HEK293 (cell line): ENCODE measurements around the gene PYGM.

Experiments
- CTCF ChIA-PET: fragments of 350-600 bp; formaldehyde crosslinking; extraction: SDS; loops from one replicate; lab custom pipeline; 2021; ENCODE audit warnings: antibody characterized with exemption; lab: Yijun Ruan, JAX
- POLR2A ChIA-PET: fragments of 300-600 bp; formaldehyde crosslinking; extraction: SDS; loops from one replicate; lab custom pipeline; 2020; ENCODE audit warnings: antibody characterized with exemption, inconsistent platforms; lab: Yijun Ruan, JAX
- H3K27ac ChIP-seq: fragments of 200-500 bp; sonication (Bioruptor generic); 2 replicates; pipeline ENCODE4 v1.5.1; 2014; ENCODE audit warnings: low read depth, low read length, control low read depth, inconsistent platforms; ENCODE audit errors: extremely low read depth
- H3K36me3 ChIP-seq, 2 experiments: fragments of 200-500 bp in 1 of 2; sonication (Bioruptor generic) in 1 of 2; 1 replicate in 1 of 2; 2 replicates in 1 of 2; pipeline ENCODE4 v1.5.1; 2014 to 2017; ENCODE audit warnings: inconsistent platforms in 2 of 2, low read length in 2 of 2; ENCODE audit not compliant: control insufficient read depth in 2 of 2, insufficient read depth in 1 of 2
- H3K4me1 ChIP-seq: fragments of 200-500 bp; sonication (Bioruptor generic); 2 replicates; pipeline ENCODE4 v1.5.1; 2014; ENCODE audit warnings: mild to moderate bottlenecking, low read length, inconsistent platforms; ENCODE audit not compliant: control insufficient read depth, insufficient read depth
- H3K4me3 ChIP-seq: 2 replicates; pipeline ENCODE4 v1.5.1; 2011; ENCODE audit warnings: low read depth, mild to moderate bottlenecking, control low read depth, low read length, moderate library complexity
- H3K9me3 ChIP-seq: fragments of 200-500 bp; sonication (Bioruptor generic); 2 replicates; pipeline ENCODE4 v1.5.1; 2014; ENCODE audit warnings: low read depth, low read length, inconsistent platforms; ENCODE audit not compliant: control insufficient read depth, insufficient read depth
- BCL11B ChIP-seq: fragments of 450-650 bp; formaldehyde crosslinking; IDR thresholded peaks from 2 replicates; pipeline ENCODE4 v1.5.1; 2016; ENCODE audit warnings: low read depth, missing biosample characterization, missing genetic modification characterization
- EGR2 ChIP-seq: fragments of 450-650 bp; formaldehyde crosslinking; IDR thresholded peaks from 2 replicates; pipeline ENCODE4 v1.5.1; 2016; ENCODE audit warnings: low read depth, missing biosample characterization, missing genetic modification characterization
- KLF1 ChIP-seq: fragments of 450-650 bp; formaldehyde crosslinking; IDR thresholded peaks from 2 replicates; pipeline ENCODE4 v1.5.1; 2016; ENCODE audit warnings: missing biosample characterization, missing genetic modification characterization
- RBAK ChIP-seq: fragments of 450-650 bp; formaldehyde crosslinking; IDR thresholded peaks from 2 replicates; pipeline ENCODE4 v1.5.1; 2016; ENCODE audit warnings: missing biosample characterization, missing genetic modification characterization
- ZNF10 ChIP-seq: fragments of 450-650 bp; formaldehyde crosslinking; IDR thresholded peaks from 2 replicates; pipeline ENCODE4 v1.5.1; 2017; ENCODE audit warnings: missing biosample characterization, missing genetic modification characterization
- ZNF155 ChIP-seq: fragments of 450-650 bp; formaldehyde crosslinking; IDR thresholded peaks from 2 replicates; pipeline ENCODE4 v1.5.1; 2016; ENCODE audit warnings: missing biosample characterization, missing genetic modification characterization
- ZNF175 ChIP-seq: fragments of 450-650 bp; formaldehyde crosslinking; IDR thresholded peaks from 2 replicates; pipeline ENCODE4 v1.5.1; 2016; ENCODE audit warnings: missing biosample characterization, missing genetic modification characterization
- ZNF239 ChIP-seq: fragments of 450-650 bp; formaldehyde crosslinking; IDR thresholded peaks from 2 replicates; pipeline ENCODE4 v1.5.1; 2016; ENCODE audit warnings: missing biosample characterization, missing genetic modification characterization
- ZNF324 ChIP-seq: fragments of 450-650 bp; formaldehyde crosslinking; IDR thresholded peaks from 2 replicates; pipeline ENCODE4 v1.5.1; 2016; ENCODE audit warnings: missing biosample characterization, missing genetic modification characterization
- ZNF335 ChIP-seq: fragments of 450-650 bp; formaldehyde crosslinking; conservative IDR thresholded peaks from 2 replicates; pipeline ENCODE4 v1.5.1; 2016; ENCODE audit warnings: missing biosample characterization, missing genetic modification characterization
- ZNF341 ChIP-seq: fragments of 450-650 bp; formaldehyde crosslinking; IDR thresholded peaks from 2 replicates; pipeline ENCODE4; 2016; ENCODE audit warnings: low read depth, missing biosample characterization, missing genetic modification characterization
- ZNF391 ChIP-seq: fragments of 450-650 bp; formaldehyde crosslinking; IDR thresholded peaks from 2 replicates; pipeline ENCODE4 v1.5.1; 2016; ENCODE audit warnings: low read depth, missing biosample characterization, missing genetic modification characterization, borderline replicate concordance
- ZNF433 ChIP-seq: fragments of 450-650 bp; formaldehyde crosslinking; IDR thresholded peaks from 2 replicates; pipeline ENCODE4 v1.5.1; 2016; ENCODE audit warnings: missing biosample characterization, missing genetic modification characterization, low read depth
- ZNF530 ChIP-seq: fragments of 450-650 bp; formaldehyde crosslinking; IDR thresholded peaks from 2 replicates; pipeline ENCODE4 v1.5.1; 2016; ENCODE audit warnings: low read depth, missing biosample characterization, missing genetic modification characterization
- ZNF624 ChIP-seq: fragments of 450-650 bp; formaldehyde crosslinking; IDR thresholded peaks from 2 replicates; pipeline ENCODE4 v1.5.1; 2017; ENCODE audit warnings: missing biosample characterization, missing genetic modification characterization
- ZNF677 ChIP-seq: fragments of 450-650 bp; IDR thresholded peaks from 2 replicates; pipeline ENCODE4 v1.5.0; 2018; ENCODE audit warnings: missing biosample characterization, mild to moderate bottlenecking, missing genetic modification characterization, moderate library complexity
- TF ChIP-seq, protein P1 (sequence below): fragments of 450-650 bp; formaldehyde crosslinking; IDR thresholded peaks from 2 replicates; pipeline ENCODE4 v1.5.1; 2016; ENCODE audit warnings: missing biosample characterization, missing genetic modification characterization
- TF ChIP-seq, protein P2 (sequence below): fragments of 450-650 bp; formaldehyde crosslinking; IDR thresholded peaks from 2 replicates; pipeline ENCODE4 v1.5.1; 2017; ENCODE audit warnings: missing biosample characterization, missing genetic modification characterization
- TF ChIP-seq, protein P3 (sequence below): fragments of 450-650 bp; formaldehyde crosslinking; IDR thresholded peaks from 2 replicates; pipeline ENCODE4 v1.5.1; 2016; ENCODE audit warnings: missing biosample characterization, missing genetic modification characterization
- TF ChIP-seq, protein P4 (sequence below): IDR thresholded peaks from 2 replicates; pipeline ENCODE4 v1.6.1; 2011; ENCODE audit warnings: mild to moderate bottlenecking, low read depth, low read length, borderline replicate concordance

PYGM gene

DNA sequence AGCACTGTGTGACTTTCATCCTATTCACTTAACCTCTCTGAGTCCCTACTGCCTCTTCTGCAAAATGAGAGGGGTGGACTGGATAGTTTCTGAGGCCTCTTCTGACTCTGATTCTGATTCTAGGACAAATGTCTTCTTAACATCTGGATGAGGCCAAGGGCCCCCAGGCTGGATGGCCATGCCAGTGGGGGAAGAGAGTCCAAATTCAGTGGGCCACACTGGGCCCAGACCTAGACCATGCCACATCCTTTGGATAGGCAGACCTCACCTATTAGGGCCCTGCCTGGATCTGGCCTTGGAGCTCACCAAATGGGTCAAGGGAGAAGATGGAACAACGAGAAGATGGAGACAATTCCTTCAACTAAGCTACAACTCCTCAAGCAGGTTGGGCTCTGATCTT, 61.3 kb downstream of the PYGM start:
- H3K4me3 ChIP-seq = no peak overlapping the region
- H3K4me1 ChIP-seq = no peaks in the 10 kb centered on the region
- ChIA-PET POLR2A (no interaction called here), CTCF (interaction anchor here (0.6 to 2.1 kb wide), 5 partner anchors 8 to 188 kb away, joined by 3 to 17 read pairs (median 4); no protein-coding TSS in a partner anchor)
- H3K9me3 ChIP-seq = no peaks in the 10 kb centered on the region
- no peak overlapping the region for H3K27ac ChIP-seq
- no peaks in the 10 kb centered on the region for H3K36me3 ChIP-seq
- no peak for TF ChIP-seq RBAK
- TF ChIP-seq ZNF10 (tag by site-specific recombination) = no peak
- TF ChIP-seq ZNF175 (tag by site-specific recombination) = no peak
- TF ChIP-seq, protein P1, sequence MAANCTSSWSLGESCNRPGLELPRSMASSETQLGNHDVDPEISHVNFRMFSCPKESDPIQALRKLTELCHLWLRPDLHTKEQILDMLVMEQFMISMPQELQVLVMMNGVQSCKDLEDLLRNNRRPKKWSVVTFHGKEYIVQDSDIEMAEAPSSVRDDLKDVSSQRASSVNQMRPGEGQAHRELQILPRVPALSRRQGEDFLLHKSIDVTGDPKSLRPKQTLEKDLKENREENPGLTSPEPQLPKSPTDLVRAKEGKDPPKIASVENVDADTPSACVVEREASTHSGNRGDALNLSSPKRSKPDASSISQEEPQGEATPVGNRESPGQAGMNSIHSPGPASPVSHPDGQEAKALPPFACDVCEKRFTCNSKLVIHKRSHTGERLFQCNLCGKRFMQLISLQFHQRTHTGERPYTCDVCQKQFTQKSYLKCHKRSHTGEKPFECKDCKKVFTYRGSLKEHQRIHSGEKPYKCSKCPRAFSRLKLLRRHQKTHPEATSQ = no peak
- no peak for TF ChIP-seq ZNF239 (tag by site-specific recombination)
- TF ChIP-seq ZNF433 (tag by site-specific recombination) = no peak
- no peak for TF ChIP-seq ZNF677 (tag by site-specific recombination)
- TF ChIP-seq ZNF624 (tag by site-specific recombination) = no peak
- TF ChIP-seq EGR2 = no peak
- TF ChIP-seq ZNF530 = no peak
- TF ChIP-seq ZNF155 = no peak
- TF ChIP-seq ZNF324 = no peak
- no peak for TF ChIP-seq ZNF335
- TF ChIP-seq, protein P2, sequence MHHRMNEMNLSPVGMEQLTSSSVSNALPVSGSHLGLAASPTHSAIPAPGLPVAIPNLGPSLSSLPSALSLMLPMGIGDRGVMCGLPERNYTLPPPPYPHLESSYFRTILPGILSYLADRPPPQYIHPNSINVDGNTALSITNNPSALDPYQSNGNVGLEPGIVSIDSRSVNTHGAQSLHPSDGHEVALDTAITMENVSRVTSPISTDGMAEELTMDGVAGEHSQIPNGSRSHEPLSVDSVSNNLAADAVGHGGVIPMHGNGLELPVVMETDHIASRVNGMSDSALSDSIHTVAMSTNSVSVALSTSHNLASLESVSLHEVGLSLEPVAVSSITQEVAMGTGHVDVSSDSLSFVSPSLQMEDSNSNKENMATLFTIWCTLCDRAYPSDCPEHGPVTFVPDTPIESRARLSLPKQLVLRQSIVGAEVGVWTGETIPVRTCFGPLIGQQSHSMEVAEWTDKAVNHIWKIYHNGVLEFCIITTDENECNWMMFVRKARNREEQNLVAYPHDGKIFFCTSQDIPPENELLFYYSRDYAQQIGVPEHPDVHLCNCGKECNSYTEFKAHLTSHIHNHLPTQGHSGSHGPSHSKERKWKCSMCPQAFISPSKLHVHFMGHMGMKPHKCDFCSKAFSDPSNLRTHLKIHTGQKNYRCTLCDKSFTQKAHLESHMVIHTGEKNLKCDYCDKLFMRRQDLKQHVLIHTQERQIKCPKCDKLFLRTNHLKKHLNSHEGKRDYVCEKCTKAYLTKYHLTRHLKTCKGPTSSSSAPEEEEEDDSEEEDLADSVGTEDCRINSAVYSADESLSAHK (tag by site-specific recombination) = no peak
- TF ChIP-seq BCL11B = no peak
- TF ChIP-seq, protein P3, sequence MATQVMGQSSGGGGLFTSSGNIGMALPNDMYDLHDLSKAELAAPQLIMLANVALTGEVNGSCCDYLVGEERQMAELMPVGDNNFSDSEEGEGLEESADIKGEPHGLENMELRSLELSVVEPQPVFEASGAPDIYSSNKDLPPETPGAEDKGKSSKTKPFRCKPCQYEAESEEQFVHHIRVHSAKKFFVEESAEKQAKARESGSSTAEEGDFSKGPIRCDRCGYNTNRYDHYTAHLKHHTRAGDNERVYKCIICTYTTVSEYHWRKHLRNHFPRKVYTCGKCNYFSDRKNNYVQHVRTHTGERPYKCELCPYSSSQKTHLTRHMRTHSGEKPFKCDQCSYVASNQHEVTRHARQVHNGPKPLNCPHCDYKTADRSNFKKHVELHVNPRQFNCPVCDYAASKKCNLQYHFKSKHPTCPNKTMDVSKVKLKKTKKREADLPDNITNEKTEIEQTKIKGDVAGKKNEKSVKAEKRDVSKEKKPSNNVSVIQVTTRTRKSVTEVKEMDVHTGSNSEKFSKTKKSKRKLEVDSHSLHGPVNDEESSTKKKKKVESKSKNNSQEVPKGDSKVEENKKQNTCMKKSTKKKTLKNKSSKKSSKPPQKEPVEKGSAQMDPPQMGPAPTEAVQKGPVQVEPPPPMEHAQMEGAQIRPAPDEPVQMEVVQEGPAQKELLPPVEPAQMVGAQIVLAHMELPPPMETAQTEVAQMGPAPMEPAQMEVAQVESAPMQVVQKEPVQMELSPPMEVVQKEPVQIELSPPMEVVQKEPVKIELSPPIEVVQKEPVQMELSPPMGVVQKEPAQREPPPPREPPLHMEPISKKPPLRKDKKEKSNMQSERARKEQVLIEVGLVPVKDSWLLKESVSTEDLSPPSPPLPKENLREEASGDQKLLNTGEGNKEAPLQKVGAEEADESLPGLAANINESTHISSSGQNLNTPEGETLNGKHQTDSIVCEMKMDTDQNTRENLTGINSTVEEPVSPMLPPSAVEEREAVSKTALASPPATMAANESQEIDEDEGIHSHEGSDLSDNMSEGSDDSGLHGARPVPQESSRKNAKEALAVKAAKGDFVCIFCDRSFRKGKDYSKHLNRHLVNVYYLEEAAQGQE (tag by site-specific recombination) = no peak
- TF ChIP-seq ZNF391 (tag by site-specific recombination) = no peak
- TF ChIP-seq, protein P4, sequence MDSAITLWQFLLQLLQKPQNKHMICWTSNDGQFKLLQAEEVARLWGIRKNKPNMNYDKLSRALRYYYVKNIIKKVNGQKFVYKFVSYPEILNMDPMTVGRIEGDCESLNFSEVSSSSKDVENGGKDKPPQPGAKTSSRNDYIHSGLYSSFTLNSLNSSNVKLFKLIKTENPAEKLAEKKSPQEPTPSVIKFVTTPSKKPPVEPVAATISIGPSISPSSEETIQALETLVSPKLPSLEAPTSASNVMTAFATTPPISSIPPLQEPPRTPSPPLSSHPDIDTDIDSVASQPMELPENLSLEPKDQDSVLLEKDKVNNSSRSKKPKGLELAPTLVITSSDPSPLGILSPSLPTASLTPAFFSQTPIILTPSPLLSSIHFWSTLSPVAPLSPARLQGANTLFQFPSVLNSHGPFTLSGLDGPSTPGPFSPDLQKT = no peak
- TF ChIP-seq ZNF341 (tag by site-specific recombination) = no peak
- no peak for TF ChIP-seq KLF1
